Coronary artery (tissue), 2 donors: Measurements from ENCODE around the gene CRABP2.

Experiments used
- DNase-seq: peaks from one replicate; pipeline ENCODE4 v3.0.0-alpha.2; 2017; ENCODE audit warnings: low spot score
- H3K27ac ChIP-seq, 2 donors: fragments of 200-600 bp; sonication (generic); one replicate each; pipeline ENCODE4 v1.5.1; 2016 to 2019
- H3K4me3 ChIP-seq: fragments of 200-600 bp; sonication (generic); 2 replicates; pipeline ENCODE4 v1.5.1; 2016; ENCODE audit warnings: mild to moderate bottlenecking, moderate library complexity
- TF ChIP-seq, protein P1 (sequence below): fragments of 200-600 bp; sonication (generic); IDR thresholded peaks from one replicate; pipeline ENCODE4 v1.5.1; 2019; ENCODE audit warnings: antibody characterized with exemption

Gene CRABP2

GRCh38 chr1:156741481-156741983 lies 36.1 kb upstream of the CRABP2 start:
- TF ChIP-seq, protein P1, sequence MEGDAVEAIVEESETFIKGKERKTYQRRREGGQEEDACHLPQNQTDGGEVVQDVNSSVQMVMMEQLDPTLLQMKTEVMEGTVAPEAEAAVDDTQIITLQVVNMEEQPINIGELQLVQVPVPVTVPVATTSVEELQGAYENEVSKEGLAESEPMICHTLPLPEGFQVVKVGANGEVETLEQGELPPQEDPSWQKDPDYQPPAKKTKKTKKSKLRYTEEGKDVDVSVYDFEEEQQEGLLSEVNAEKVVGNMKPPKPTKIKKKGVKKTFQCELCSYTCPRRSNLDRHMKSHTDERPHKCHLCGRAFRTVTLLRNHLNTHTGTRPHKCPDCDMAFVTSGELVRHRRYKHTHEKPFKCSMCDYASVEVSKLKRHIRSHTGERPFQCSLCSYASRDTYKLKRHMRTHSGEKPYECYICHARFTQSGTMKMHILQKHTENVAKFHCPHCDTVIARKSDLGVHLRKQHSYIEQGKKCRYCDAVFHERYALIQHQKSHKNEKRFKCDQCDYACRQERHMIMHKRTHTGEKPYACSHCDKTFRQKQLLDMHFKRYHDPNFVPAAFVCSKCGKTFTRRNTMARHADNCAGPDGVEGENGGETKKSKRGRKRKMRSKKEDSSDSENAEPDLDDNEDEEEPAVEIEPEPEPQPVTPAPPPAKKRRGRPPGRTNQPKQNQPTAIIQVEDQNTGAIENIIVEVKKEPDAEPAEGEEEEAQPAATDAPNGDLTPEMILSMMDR, result no peak
- peak overlapping the region; percentile 55 for H3K4me3 ChIP-seq
- H3K27ac ChIP-seq, result peak overlapping the region; percentile 73 to 83
- no peak for DNase-seq

- peak; percentile 99 for DNase-seq
- H3K4me3 ChIP-seq, result peak within 1 kb of the TSS; percentile 84
- H3K27ac ChIP-seq, result peak within 1 kb of the TSS; percentile 73 to 83
- TF ChIP-seq, protein P1, result no peak
Observed at GRCh38 chr1:156740741-156741480, 35.5 kb upstream of the CRABP2 start, which contains the start of gene MRPL24. Gene MRPL24 (minus strand): TSS chr1:156741088. CDS start chr1:156738704, 2,384 bp downstream.

GRCh38 chr1:156740237-156740740 lies 34.9 kb upstream of the CRABP2 start:
- TF ChIP-seq, protein P1, result no peak
- Histone ChIP-seq H3K27ac (peak overlapping the region; percentile 73), H3K4me3 (peak overlapping the region; percentile 84)
- DNase-seq, result no peak

GRCh38 chr1:156738916-156739315 lies 33.5 kb upstream of the CRABP2 start:
- no peak overlapping the region for H3K4me3 ChIP-seq
- DNase-seq, result no peak
- TF ChIP-seq, protein P1, result no peak
- H3K27ac ChIP-seq, result no peak overlapping the region

- TF ChIP-seq, protein P1, result no peak
- no peak overlapping the region for H3K27ac ChIP-seq
- no peak for DNase-seq
Observed at GRCh38 chr1:156738407-156738806, 33.0 kb upstream of the CRABP2 start.

GRCh38 chr1:156733989-156734584 lies 28.7 kb upstream of the CRABP2 start:
- no peak for DNase-seq
- H3K4me3 ChIP-seq, result no peak overlapping the region
- TF ChIP-seq, protein P1, result no peak
- H3K27ac ChIP-seq, result no peak overlapping the region

More at GRCh38 chr1:156738407-156738806, 33.0 kb upstream of the CRABP2 start:
- no peak overlapping the region for H3K4me3 ChIP-seq
